H9 (cell line): ENCODE data around the gene CCL26. TPM values are rescaled to one million over a fixed set of nuclear protein-coding genes. Genes with fewer than 3 reads are reported as not detected.

Experiments used
- DNase-seq: peaks from one replicate; pipeline ENCODE4 v3.0.0-alpha.2; 2017
- H2AFZ ChIP-seq: one replicate; pipeline ENCODE4 v1.6.1; 2013; ENCODE audit warnings: mild to moderate bottlenecking, low read length, control low read depth, moderate library complexity
- H2AK5ac ChIP-seq: 2 replicates; pipeline ENCODE4 v1.6.1; 2013; ENCODE audit warnings: low read length, control low read depth, mixed read lengths; ENCODE audit not compliant: insufficient read length
- H2BK120ac ChIP-seq: one replicate; pipeline ENCODE4 v1.6.1; 2013; ENCODE audit warnings: low read depth, mild to moderate bottlenecking, low read length, control low read depth, inconsistent platforms; ENCODE audit not compliant: poor library complexity, severe bottlenecking
- H2BK12ac ChIP-seq: 2 replicates; pipeline ENCODE4 v1.6.1; 2013; ENCODE audit warnings: low read length, control low read depth, mixed read lengths, low read depth; ENCODE audit not compliant: insufficient read length
- H2BK15ac ChIP-seq: 2 replicates; pipeline ENCODE4 v1.6.1; 2013; ENCODE audit warnings: low read depth, low read length, control low read depth
- H2BK20ac ChIP-seq: one replicate; pipeline ENCODE4 v1.6.1; 2013; ENCODE audit warnings: low read depth, mild to moderate bottlenecking, low read length, control low read depth, inconsistent platforms; ENCODE audit not compliant: poor library complexity, severe bottlenecking
- H2BK5ac ChIP-seq: 2 replicates; pipeline ENCODE4 v1.6.1; 2013; ENCODE audit warnings: low read length, control low read depth, mixed read lengths; ENCODE audit not compliant: insufficient read length
- H3K14ac ChIP-seq: 2 replicates; pipeline ENCODE4 v1.6.1; 2013; ENCODE audit warnings: low read length, control low read depth; ENCODE audit not compliant: insufficient read depth
- H3K18ac ChIP-seq: 2 replicates; pipeline ENCODE4 v1.6.1; 2013; ENCODE audit warnings: low read depth, mild to moderate bottlenecking, mixed read lengths, low read length, control low read depth; ENCODE audit not compliant: insufficient read length
- H3K23ac ChIP-seq: 2 replicates; pipeline ENCODE4 v1.6.1; 2013; ENCODE audit warnings: low read length, control low read depth, mixed read lengths, low read depth; ENCODE audit not compliant: insufficient read length
- H3K23me2 ChIP-seq: 2 replicates; pipeline ENCODE4 v1.6.1; 2013; ENCODE audit warnings: low read depth, mild to moderate bottlenecking, mixed read lengths, low read length, control low read depth; ENCODE audit not compliant: insufficient read length, poor library complexity, severe bottlenecking
- H3K27ac ChIP-seq: 2 replicates; pipeline ENCODE4 v1.5.1; 2013; ENCODE audit warnings: low read length, control low read depth, mixed read lengths, low read depth; ENCODE audit not compliant: insufficient read length
- H3K27me3 ChIP-seq: 2 replicates; pipeline ENCODE4 v1.6.1; 2013; ENCODE audit warnings: low read length, control low read depth, inconsistent platforms; ENCODE audit not compliant: insufficient read depth
- H3K4ac ChIP-seq: 2 replicates; pipeline ENCODE4 v1.6.1; 2013; ENCODE audit warnings: low read depth, mild to moderate bottlenecking, control low read depth, inconsistent platforms, low read length, moderate library complexity
- H3K4me1 ChIP-seq: 2 replicates; pipeline ENCODE4 v1.6.1; 2013; ENCODE audit warnings: low read length, control low read depth, inconsistent platforms; ENCODE audit not compliant: insufficient read depth
- H3K4me2 ChIP-seq: 2 replicates; pipeline ENCODE4 v1.6.1; 2013; ENCODE audit warnings: low read length, control low read depth, mixed read lengths; ENCODE audit not compliant: insufficient read length, insufficient read depth
- H3K56ac ChIP-seq: 2 replicates; pipeline ENCODE4 v1.6.1; 2013; ENCODE audit warnings: low read depth, mild to moderate bottlenecking, mixed read lengths, low read length, control low read depth; ENCODE audit not compliant: insufficient read length
- H3K79me1 ChIP-seq: 2 replicates; pipeline ENCODE4 v1.6.1; 2013; ENCODE audit warnings: low read depth, mild to moderate bottlenecking, moderate library complexity, low read length, control low read depth, inconsistent platforms; ENCODE audit not compliant: insufficient read depth, poor library complexity, severe bottlenecking
- H3K79me2 ChIP-seq: 2 replicates; pipeline ENCODE4 v1.6.1; 2013; ENCODE audit warnings: low read length, control low read depth, inconsistent platforms; ENCODE audit not compliant: insufficient read depth
- H3K9ac ChIP-seq: 2 replicates; pipeline ENCODE4 v1.6.1; 2013; ENCODE audit warnings: low read length, control low read depth, mixed read lengths; ENCODE audit not compliant: insufficient read length; ENCODE audit errors: extremely low read depth
- H3K9me3 ChIP-seq: one replicate; pipeline ENCODE4 v1.6.1; 2013; ENCODE audit warnings: low read depth, low read length, inconsistent platforms; ENCODE audit not compliant: control insufficient read depth
- H3T11ph ChIP-seq: one replicate; pipeline ENCODE4 v1.6.1; 2013; ENCODE audit warnings: mild to moderate bottlenecking, low read length, control low read depth, inconsistent platforms
- H4K20me1 ChIP-seq: one replicate; pipeline ENCODE4 v1.6.1; 2013; ENCODE audit not compliant: control insufficient read depth, insufficient read length, insufficient read depth
- H4K5ac ChIP-seq: 2 replicates; pipeline ENCODE4 v1.6.1; 2013; ENCODE audit warnings: low read depth, mild to moderate bottlenecking, mixed read lengths, low read length, control low read depth; ENCODE audit not compliant: insufficient read length
- H4K8ac ChIP-seq: replicated peaks from 2 replicates; pipeline ENCODE4 v1.6.1; 2013; ENCODE audit warnings: low read length, control low read depth, mixed read lengths, low read depth; ENCODE audit not compliant: insufficient read length
- H4K91ac ChIP-seq: 2 replicates; pipeline ENCODE4 v1.6.1; 2013; ENCODE audit warnings: low read depth, mild to moderate bottlenecking, moderate library complexity, mixed read lengths, low read length, control low read depth; ENCODE audit not compliant: insufficient read length
- H3K27ac Mint-ChIP-seq, 3 experiments: 2 replicates in 2 of 3; 3 replicates in 1 of 3; pipeline ENCODE4 v1.8.0; 2020 to 2021; ENCODE audit warnings: mixed read lengths in 3 of 3, mild to moderate bottlenecking in 1 of 3, moderate library complexity in 1 of 3
- H3K27me3 Mint-ChIP-seq: 2 replicates; pipeline ENCODE4 v1.8.0; 2021; ENCODE audit warnings: low read depth, mild to moderate bottlenecking, moderate library complexity, mixed read lengths
- H3K36me3 Mint-ChIP-seq, 3 experiments: 2 replicates in 2 of 3; 3 replicates in 1 of 3; pipeline ENCODE4 v1.8.0; 2020 to 2021; ENCODE audit warnings: low read depth in 3 of 3, mixed read lengths in 3 of 3; ENCODE audit not compliant: insufficient read depth in 1 of 3
- H3K4me1 Mint-ChIP-seq, 2 experiments: 2 replicates each; pipeline ENCODE4 v1.8.0; 2020; ENCODE audit warnings: mixed read lengths in 2 of 2
- H3K4me3 Mint-ChIP-seq, 2 experiments: 2 replicates in 1 of 2; 3 replicates in 1 of 2; pipeline ENCODE4 v1.8.0; 2020 to 2021; ENCODE audit warnings: mild to moderate bottlenecking in 2 of 2, mixed read lengths in 2 of 2, moderate library complexity in 1 of 2
- H3K9me3 Mint-ChIP-seq, 2 experiments: 2 replicates in 1 of 2; 3 replicates in 1 of 2; pipeline ENCODE4 v1.8.0; 2020; ENCODE audit warnings: mild to moderate bottlenecking in 2 of 2, mixed read lengths in 2 of 2, moderate library complexity in 1 of 2
- WGBS: extraction: QIAGEN DNeasy Blood & Tissue Kit; methylation state at CpG from one replicate; pipeline ENCODE4 v1.1.7; 2013; ENCODE audit warnings: missing lambda C conversion rate, low lambda C conversion rate, mixed read lengths; ENCODE audit not compliant: insufficient read length; ENCODE audit errors: extremely low coverage; 5-methylcytosine and 5-hydroxymethylcytosine counted together
- total RNA-seq: library from RNA; stranded (reverse); gene quantifications from 2 replicates; pipeline ENCODE4 v1.2.1, GENCODE V29; 2021
- TF ChIP-seq, protein P1 (sequence below): fragments of 200-600 bp; sonication (generic); conservative IDR thresholded peaks from 3 replicates; pipeline ENCODE4 v1.8.0; 2021; ENCODE audit warnings: antibody characterized with exemption, mild to moderate bottlenecking

CCL26 gene
- total RNA-seq, 1 experiment from 2014 or later: 9.3 TPM

DNA sequence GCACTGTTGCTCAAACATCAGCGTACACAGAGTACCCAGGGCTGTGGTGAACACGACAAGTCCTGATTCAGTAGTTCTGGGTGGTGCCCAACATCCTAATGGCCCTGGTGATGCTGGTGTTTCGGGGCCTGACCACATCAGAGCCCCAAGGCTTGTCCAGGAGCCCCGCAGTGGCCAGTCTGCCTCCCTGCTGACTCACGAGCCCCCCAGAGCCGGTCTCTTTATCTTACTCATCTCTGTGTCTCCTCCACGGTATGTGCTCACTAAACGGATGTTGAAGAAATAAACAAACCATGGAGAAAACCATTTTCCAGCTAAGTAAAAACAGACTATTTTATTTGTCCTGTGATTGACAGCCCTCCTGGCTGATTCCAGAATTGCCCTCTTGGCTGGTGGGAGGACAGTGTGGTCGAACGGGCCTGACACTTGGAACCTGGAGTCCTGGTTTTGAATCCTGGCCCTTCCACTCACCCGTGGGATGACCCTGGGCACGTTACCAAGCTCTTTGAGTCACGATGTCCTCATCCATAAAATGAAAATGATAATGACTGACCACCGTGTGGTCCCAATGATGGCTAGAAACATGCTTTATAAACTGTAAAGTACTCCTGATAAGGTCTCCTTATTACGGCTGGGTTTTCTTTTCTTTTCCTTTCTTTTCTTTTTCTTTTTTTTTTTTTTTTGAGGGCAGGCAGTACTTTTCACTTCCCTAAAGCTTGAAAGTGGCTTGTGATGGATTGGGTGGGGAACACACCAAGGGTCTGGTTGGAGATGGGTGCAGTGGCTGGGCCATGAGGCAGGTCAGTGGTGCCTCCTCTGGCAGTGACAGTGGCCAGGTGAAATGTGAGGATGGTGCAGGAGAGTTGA lies 39.0 kb downstream of the CCL26 start:
- no peak overlapping the region for H2BK12ac ChIP-seq
- H3K18ac ChIP-seq: no peak overlapping the region
- Mint-ChIP-seq H3K27ac (peak overlapping the region in 2 of 3 experiments; percentile 37 to 50; a peak in 4 of 7 replicates), H3K36me3 (peaks cover 0 to 3% (median 0%) of the 10 kb centered on the region in 3 experiments; a peak in 1 of 7 replicates), H3K9me3 (no peaks in the 10 kb centered on the region; a peak in 1 of 5 replicates), H3K4me1 (peaks cover 36% of the 10 kb centered on the region in 2 experiments), H3K27me3 (peaks cover 12% of the 10 kb centered on the region), H3K4me3 (no peak overlapping the region)
- H3T11ph ChIP-seq: no peak overlapping the region
- no peak overlapping the region for H4K91ac ChIP-seq
- H2AFZ ChIP-seq: no peak overlapping the region
- H3K14ac ChIP-seq: no peak overlapping the region
- H3K23me2 ChIP-seq: no peaks in the 10 kb centered on the region
- no peak overlapping the region for H2BK20ac ChIP-seq
- H4K8ac ChIP-seq: no peak overlapping the region
- H3K27me3 ChIP-seq: no peaks in the 10 kb centered on the region; the same call in 1 of the 2 replicates
- no peaks in the 10 kb centered on the region for H3K79me1 ChIP-seq
- H3K9me3 ChIP-seq: no peaks in the 10 kb centered on the region
- no peak overlapping the region for H3K27ac ChIP-seq
- no peak overlapping the region for H3K4ac ChIP-seq
- WGBS: no CpG with 5 or more reads among the region's 15 CpGs
- no peak overlapping the region for H2BK15ac ChIP-seq
- DNase-seq: no peak
- TF ChIP-seq, protein P1, sequence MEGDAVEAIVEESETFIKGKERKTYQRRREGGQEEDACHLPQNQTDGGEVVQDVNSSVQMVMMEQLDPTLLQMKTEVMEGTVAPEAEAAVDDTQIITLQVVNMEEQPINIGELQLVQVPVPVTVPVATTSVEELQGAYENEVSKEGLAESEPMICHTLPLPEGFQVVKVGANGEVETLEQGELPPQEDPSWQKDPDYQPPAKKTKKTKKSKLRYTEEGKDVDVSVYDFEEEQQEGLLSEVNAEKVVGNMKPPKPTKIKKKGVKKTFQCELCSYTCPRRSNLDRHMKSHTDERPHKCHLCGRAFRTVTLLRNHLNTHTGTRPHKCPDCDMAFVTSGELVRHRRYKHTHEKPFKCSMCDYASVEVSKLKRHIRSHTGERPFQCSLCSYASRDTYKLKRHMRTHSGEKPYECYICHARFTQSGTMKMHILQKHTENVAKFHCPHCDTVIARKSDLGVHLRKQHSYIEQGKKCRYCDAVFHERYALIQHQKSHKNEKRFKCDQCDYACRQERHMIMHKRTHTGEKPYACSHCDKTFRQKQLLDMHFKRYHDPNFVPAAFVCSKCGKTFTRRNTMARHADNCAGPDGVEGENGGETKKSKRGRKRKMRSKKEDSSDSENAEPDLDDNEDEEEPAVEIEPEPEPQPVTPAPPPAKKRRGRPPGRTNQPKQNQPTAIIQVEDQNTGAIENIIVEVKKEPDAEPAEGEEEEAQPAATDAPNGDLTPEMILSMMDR: no peak
- no peak overlapping the region for H3K4me2 ChIP-seq
- no peak overlapping the region for H3K9ac ChIP-seq
- no peak overlapping the region for H4K5ac ChIP-seq
- H3K23ac ChIP-seq: no peak overlapping the region
- H4K20me1 ChIP-seq: no peaks in the 10 kb centered on the region
- H3K56ac ChIP-seq: no peak overlapping the region
- no peak overlapping the region for H2BK5ac ChIP-seq
- peaks cover 14% of the 10 kb centered on the region for H3K4me1 ChIP-seq
- no peak overlapping the region for H2AK5ac ChIP-seq
- H2BK120ac ChIP-seq: no peak overlapping the region
- no peaks in the 10 kb centered on the region for H3K79me2 ChIP-seq
